Measurements from ENCODE around the gene DNAJC5. TPM values are rescaled to one million over a fixed set of nuclear protein-coding genes. Genes with fewer than 3 reads are reported as not detected.

Gene DNAJC5
- total RNA-seq, 1 experiment from 2014 or later = 79.9 TPM

DNA sequence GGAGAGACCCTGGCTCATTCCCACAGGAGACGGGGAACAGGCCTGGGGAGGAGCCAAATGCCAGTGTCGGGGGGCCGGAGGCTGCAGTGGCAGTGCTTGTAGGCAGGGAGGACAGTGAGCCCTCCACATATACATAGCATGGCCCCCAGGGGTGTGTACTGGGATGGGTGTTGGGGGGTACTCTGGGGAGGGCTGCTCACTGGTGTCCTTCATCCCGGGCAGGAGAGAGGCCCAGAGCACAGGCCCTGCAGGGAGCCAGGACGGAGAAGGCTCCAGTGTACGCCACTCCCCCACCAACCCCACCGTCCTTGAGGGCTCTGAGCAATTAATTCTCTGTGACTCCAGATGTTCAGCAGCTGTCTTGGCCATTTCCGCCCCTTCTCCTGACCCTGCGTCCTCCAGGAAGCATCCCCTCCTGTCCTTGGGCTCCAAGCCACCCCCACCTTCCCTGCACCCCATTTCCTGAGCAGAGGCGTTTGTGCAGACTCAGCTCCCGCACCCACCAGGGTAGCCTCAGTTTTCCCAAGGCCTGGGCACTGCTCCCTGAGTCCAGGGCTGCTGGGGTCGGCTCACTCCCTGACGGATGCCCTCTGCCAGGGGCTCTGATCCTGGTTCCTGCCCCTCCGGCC lies 37.0 kb upstream of the DNAJC5 start:
- TF ChIP-seq, protein P1, sequence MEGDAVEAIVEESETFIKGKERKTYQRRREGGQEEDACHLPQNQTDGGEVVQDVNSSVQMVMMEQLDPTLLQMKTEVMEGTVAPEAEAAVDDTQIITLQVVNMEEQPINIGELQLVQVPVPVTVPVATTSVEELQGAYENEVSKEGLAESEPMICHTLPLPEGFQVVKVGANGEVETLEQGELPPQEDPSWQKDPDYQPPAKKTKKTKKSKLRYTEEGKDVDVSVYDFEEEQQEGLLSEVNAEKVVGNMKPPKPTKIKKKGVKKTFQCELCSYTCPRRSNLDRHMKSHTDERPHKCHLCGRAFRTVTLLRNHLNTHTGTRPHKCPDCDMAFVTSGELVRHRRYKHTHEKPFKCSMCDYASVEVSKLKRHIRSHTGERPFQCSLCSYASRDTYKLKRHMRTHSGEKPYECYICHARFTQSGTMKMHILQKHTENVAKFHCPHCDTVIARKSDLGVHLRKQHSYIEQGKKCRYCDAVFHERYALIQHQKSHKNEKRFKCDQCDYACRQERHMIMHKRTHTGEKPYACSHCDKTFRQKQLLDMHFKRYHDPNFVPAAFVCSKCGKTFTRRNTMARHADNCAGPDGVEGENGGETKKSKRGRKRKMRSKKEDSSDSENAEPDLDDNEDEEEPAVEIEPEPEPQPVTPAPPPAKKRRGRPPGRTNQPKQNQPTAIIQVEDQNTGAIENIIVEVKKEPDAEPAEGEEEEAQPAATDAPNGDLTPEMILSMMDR (IDR thresholded peaks at IDR 0.05; ENCODE audit: unreplicated experiment) = no peak
- Mint-ChIP-seq H3K4me3 (ENCODE audit: low read depth, unreplicated experiment) (peak overlapping the region; percentile 26), H3K4me1 (ENCODE audit: low read depth, unreplicated experiment) (peaks cover 48% of the 10 kb centered on the region), H3K27ac (ENCODE audit: unreplicated experiment) (peak overlapping the region; percentile 87), H3K36me3 (ENCODE audit: insufficient read depth, unreplicated experiment) (peaks cover 80% of the 10 kb centered on the region), H3K9me3 (ENCODE audit: low read depth, unreplicated experiment) (no peaks in the 10 kb centered on the region), H3K27me3 (ENCODE audit: unreplicated experiment) (peaks cover 32% of the 10 kb centered on the region)
- no peak for DNase-seq
- intact Hi-C loops (cut with micrococcal nuclease; ENCODE audit: unreplicated experiment) = no loop called here
- no TSS peak for BruUV-seq (replicated peaks)
- CTCF ChIA-PET = interaction anchor here (1.3 kb wide), 1 partner anchor 150 kb away, joined by 6 read pairs; the partner anchor contains the start of genes ARFRP1 and ZGPAT

DNA sequence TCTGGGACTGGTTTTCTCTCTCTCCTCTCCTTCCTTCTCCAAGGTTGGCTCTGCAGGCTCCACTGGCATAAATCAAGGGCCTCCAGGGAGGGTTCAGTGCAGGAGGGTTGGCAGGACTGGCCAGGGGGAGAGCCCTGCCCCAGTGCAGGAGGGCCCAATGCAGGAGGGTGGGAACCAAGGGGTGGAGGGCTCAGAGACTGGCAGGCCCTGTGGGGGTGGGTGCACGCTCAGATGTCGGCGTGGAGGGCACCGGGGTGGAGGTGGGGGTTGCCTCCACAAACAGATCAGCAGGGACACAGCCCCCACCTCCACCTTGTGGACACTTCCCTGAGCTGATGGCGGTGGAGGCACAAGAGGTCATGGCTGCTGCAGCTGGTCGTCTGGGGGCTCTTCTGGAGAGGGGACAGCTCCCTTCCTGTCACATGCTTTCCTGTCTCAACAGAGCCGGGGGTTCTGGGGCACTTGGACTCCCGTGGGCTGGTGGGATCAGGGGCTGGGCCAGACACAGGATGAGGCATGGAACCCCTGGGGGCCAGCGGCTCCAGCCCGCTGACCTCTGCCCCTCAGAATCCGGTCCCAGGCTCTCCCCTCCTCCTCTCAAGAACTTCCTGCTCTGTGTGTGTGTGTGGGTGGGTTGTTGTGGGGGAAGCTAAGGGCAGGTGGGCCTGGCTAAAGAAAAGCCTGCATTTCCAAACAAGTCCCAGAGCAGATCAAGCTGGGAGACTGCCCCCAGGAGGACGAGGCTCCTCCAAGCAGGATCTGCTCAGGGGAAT lies 36.3 kb upstream of the DNAJC5 start:
- H3K9me3 Mint-ChIP-seq (ENCODE audit: low read depth, unreplicated experiment) = no peaks in the 10 kb centered on the region
- no peak for DNase-seq
- CTCF ChIA-PET = interaction anchor here (0.6 to 1.3 kb wide), 3 partner anchors 12 to 320 kb away, joined by 6 to 7 read pairs (median 6); partner anchors contain the start of genes ARFRP1 and ZGPAT
- TF ChIP-seq, protein P1 (IDR thresholded peaks at IDR 0.05; ENCODE audit: unreplicated experiment) = no peak
- H3K36me3 Mint-ChIP-seq (ENCODE audit: insufficient read depth, unreplicated experiment) = peaks cover 87% of the 10 kb centered on the region
- peak overlapping the region; percentile 87 for H3K27ac Mint-ChIP-seq (ENCODE audit: unreplicated experiment)
- H3K4me3 Mint-ChIP-seq (ENCODE audit: low read depth, unreplicated experiment) = peak overlapping the region; percentile 26
- peaks cover 32% of the 10 kb centered on the region for H3K27me3 Mint-ChIP-seq (ENCODE audit: unreplicated experiment)
- peaks cover 51% of the 10 kb centered on the region for H3K4me1 Mint-ChIP-seq (ENCODE audit: low read depth, unreplicated experiment)
- intact Hi-C loops (cut with micrococcal nuclease; ENCODE audit: unreplicated experiment) = no loop called here
- no TSS peak for BruUV-seq (replicated peaks)

DNA sequence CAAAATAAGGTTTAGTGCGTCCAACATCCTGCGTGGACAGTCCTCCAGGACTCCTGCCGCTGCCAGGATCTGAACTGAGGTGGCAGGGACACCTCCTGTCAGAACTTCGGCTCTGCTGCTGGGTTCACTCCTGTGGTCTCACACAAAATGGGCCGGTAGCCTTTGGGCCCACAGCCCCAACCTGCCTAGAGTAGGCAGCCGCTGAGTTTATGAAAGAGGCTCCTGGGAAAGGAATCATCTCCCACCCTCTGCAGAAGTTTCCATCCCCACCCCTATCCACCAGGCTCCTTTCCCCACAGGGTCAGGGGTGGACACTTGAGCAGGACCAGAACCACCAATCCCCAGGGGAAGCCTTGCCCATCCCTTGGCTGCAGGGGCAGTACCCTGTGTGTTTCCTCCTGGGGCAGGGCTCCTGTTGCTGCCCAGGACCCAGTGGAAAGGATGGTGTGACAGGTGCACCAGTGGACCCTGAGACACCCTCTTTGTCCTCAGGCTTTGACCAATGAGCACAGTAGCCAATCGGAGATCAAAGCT lies 35.7 kb upstream of the DNAJC5 start:
- Mint-ChIP-seq H3K4me3 (ENCODE audit: low read depth, unreplicated experiment) (peak overlapping the region; percentile 26), H3K4me1 (ENCODE audit: low read depth, unreplicated experiment) (peaks cover 51% of the 10 kb centered on the region), H3K36me3 (ENCODE audit: insufficient read depth, unreplicated experiment) (peaks cover 88% of the 10 kb centered on the region), H3K9me3 (ENCODE audit: low read depth, unreplicated experiment) (no peaks in the 10 kb centered on the region), H3K27me3 (ENCODE audit: unreplicated experiment) (peaks cover 32% of the 10 kb centered on the region), H3K27ac (ENCODE audit: unreplicated experiment) (peak overlapping the region; percentile 87)
- intact Hi-C loops (cut with micrococcal nuclease; ENCODE audit: unreplicated experiment) = no loop called here
- DNase-seq = no peak
- TF ChIP-seq, protein P1 (IDR thresholded peaks at IDR 0.05; ENCODE audit: unreplicated experiment) = no peak
- CTCF ChIA-PET = interaction anchor here (0.6 to 1.3 kb wide), 3 partner anchors 11 to 321 kb away, joined by 6 to 7 read pairs (median 6); partner anchors contain the start of genes ARFRP1 and ZGPAT
- no TSS peak for BruUV-seq (replicated peaks)

DNA sequence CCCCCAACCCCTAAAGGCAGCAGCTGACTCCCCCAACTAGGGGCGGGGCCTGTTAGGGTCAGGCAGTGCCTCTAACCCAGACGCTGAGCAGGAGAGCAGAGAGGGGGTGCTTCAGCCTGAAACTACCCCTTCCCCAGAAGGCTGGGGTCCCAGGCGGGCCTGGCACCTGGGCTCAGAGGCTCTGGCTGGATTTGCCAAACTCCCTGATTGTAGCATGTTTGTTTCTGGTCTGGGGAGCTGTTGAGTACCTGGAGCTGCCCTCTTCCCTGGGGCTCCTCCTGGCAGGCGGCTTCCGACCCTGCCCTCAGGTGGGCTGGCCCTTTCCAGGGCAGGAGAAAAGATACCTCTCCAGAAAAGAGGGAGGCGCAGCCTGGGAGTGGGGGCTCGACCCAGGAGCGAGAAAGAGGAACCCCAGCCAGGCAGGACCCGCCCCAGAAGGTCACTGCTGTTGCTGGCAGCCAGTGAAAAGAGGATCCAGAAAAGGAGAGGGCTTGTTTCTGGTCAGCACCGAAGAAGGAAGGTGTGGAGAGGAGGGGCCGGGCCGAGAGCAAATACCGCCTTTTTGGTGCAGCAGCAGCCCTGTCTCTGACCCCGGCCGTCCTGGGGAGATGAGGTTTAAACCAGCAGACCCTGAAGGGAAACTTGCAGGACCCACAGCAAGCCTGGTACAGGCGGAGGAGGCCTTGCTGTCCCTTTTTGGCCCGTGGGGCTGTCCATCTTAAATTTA lies 34.4 kb upstream of the DNAJC5 start:
- Mint-ChIP-seq H3K9me3 (ENCODE audit: low read depth, unreplicated experiment) (no peaks in the 10 kb centered on the region), H3K4me3 (ENCODE audit: low read depth, unreplicated experiment) (no peak overlapping the region)

More for the DNA sequence above, 34.4 kb upstream of the DNAJC5 start:
- BruUV-seq (replicated peaks) = no TSS peak
- H3K27ac Mint-ChIP-seq (ENCODE audit: unreplicated experiment) = peak overlapping the region; percentile 29
- no peak for DNase-seq
- H3K4me1 Mint-ChIP-seq (ENCODE audit: low read depth, unreplicated experiment) = peaks cover 51% of the 10 kb centered on the region
- CTCF ChIA-PET = no interaction called here
- intact Hi-C loops (cut with micrococcal nuclease; ENCODE audit: unreplicated experiment) = loop anchor here (10.0 kb wide), 1 partner anchor 146 kb away; no protein-coding TSS in a partner anchor
- H3K36me3 Mint-ChIP-seq (ENCODE audit: insufficient read depth, unreplicated experiment) = peaks cover 92% of the 10 kb centered on the region
- TF ChIP-seq, protein P1 (IDR thresholded peaks at IDR 0.05; ENCODE audit: unreplicated experiment) = no peak
- peaks cover 32% of the 10 kb centered on the region for H3K27me3 Mint-ChIP-seq (ENCODE audit: unreplicated experiment)
